SK-N-MC (cell line): ENCODE measurements around the gene MGST1.

Experiments used
- EZH2 ChIP-seq: fragments of 200-600 bp; sonication (generic); IDR thresholded peaks from one replicate; pipeline ENCODE4 v1.6.1; 2017; ENCODE audit warnings: antibody characterized with exemption
- POLR2AphosphoS5 ChIP-seq: IDR thresholded peaks from 2 replicates; pipeline ENCODE4 v1.6.1; 2012; ENCODE audit warnings: mild to moderate bottlenecking, low read depth, low read length, borderline replicate concordance

DNA sequence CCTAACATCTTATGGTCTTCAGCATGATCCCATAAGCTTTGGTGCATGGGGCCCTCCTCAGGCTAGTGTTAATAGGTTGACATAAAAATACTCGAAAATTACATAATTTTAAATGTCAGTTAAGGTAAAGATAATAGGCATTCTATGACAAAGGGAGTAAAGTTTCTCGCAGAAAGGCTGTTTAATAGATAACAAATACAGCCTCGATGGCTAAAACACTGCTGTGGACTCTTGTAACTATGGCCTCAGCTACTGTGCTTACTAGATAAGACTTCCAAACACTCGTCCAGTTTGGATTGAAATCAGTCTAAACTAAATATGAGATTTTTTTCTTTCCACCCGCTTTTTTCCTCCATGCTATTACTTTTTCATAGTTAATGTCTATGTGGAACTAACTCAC is 23.2 kb upstream of the MGST1 start:
- TF ChIP-seq POLR2AphosphoS5 (no peak), EZH2 (no peak)
